PC-3 (cell line): ENCODE results near the gene SLCO3A1. TPM values are rescaled to one million over a fixed set of nuclear protein-coding genes. Genes with fewer than 3 reads are reported as not detected.

Experiments used
- ATAC-seq: fragments of 200-7000 bp; cut with Tn5 transposase; 2 replicates; pipeline ENCODE4 v1.9.1; 2020; ENCODE audit warnings: mild to moderate bottlenecking, moderate library complexity
- BruUV-seq: library from RNA; stranded (reverse); fragments of 400-500 nt; replicated peaks from 2 replicates; lab custom pipeline; 2021; lab: Mats Ljungman, UMichigan
- CTCF ChIA-PET: fragments of 300-600 bp; sonication (Branson Sonifier 250); formaldehyde crosslinking; loops from one replicate; lab custom pipeline; 2022; ENCODE audit warnings: antibody characterized with exemption; lab: Charles Lee
- POLR2A ChIA-PET: fragments of 300-600 bp; sonication (Branson Sonifier 250); formaldehyde crosslinking; loops from one replicate; lab custom pipeline; 2022; ENCODE audit warnings: antibody characterized with exemption; ENCODE audit not compliant: unreplicated experiment; lab: Charles Lee
- DNase-seq: peaks from one replicate; pipeline ENCODE4 v3.0.0-alpha.2; 2015
- H2AFZ ChIP-seq: fragments of 300-600 bp; sonication (generic); 2 replicates; pipeline ENCODE4 v1.6.0; 2016; ENCODE audit warnings: antibody characterized with exemption, low read length
- H3F3A ChIP-seq: fragments of 300-600 bp; sonication (generic); one replicate; pipeline ENCODE4 v1.6.0; 2017; ENCODE audit warnings: antibody characterized with exemption, low read length, control low read depth, mild to moderate bottlenecking; ENCODE audit not compliant: unreplicated experiment
- H3K27ac ChIP-seq: fragments of 300-600 bp; sonication (generic); 2 replicates; pipeline ENCODE4 v1.5.1; 2016; ENCODE audit warnings: mild to moderate bottlenecking, low read length
- H3K27me3 ChIP-seq: fragments of 300-600 bp; sonication (generic); 2 replicates; pipeline ENCODE4 v1.6.1; 2016; ENCODE audit warnings: low read length, mixed read lengths
- H3K36me3 ChIP-seq: fragments of 300-600 bp; sonication (generic); 2 replicates; pipeline ENCODE4 v1.6.1; 2016; ENCODE audit warnings: low read depth, mixed run types, low read length, mixed read lengths
- H3K4me1 ChIP-seq: fragments of 300-600 bp; sonication (generic); 2 replicates; pipeline ENCODE4 v1.5.1; 2016; ENCODE audit warnings: low read length; ENCODE audit not compliant: insufficient read depth
- H3K4me2 ChIP-seq: fragments of 300-600 bp; sonication (generic); 2 replicates; pipeline ENCODE4 v1.6.0; 2016; ENCODE audit warnings: low read length
- H3K4me3 ChIP-seq: fragments of 300-600 bp; sonication (generic); 2 replicates; pipeline ENCODE4 v1.5.1; 2016; ENCODE audit warnings: mild to moderate bottlenecking, low read length, mixed read lengths
- H3K79me2 ChIP-seq: fragments of 300-600 bp; sonication (generic); 2 replicates; pipeline ENCODE4 v1.6.1; 2017; ENCODE audit warnings: low read length, mixed read lengths
- H3K9ac ChIP-seq: fragments of 300-600 bp; sonication (generic); 2 replicates; pipeline ENCODE4 v1.6.0; 2016; ENCODE audit warnings: mild to moderate bottlenecking, low read length
- H3K9me2 ChIP-seq: fragments of 300-600 bp; sonication (generic); replicated peaks from 2 replicates; pipeline ENCODE4 v1.6.1; 2016; ENCODE audit warnings: mixed run types, low read length, mixed read lengths
- H3K9me3 ChIP-seq: fragments of 300-600 bp; sonication (generic); 2 replicates; pipeline ENCODE4 v1.6.1; 2016; ENCODE audit warnings: low read length, mixed read lengths
- H4K20me1 ChIP-seq: fragments of 300-600 bp; sonication (generic); 2 replicates; pipeline ENCODE4 v1.6.1; 2016; ENCODE audit warnings: low read length, mixed read lengths
- CTCF ChIP-seq: fragments of 300-600 bp; sonication (generic); conservative IDR thresholded peaks from 2 replicates; pipeline ENCODE4 v1.5.1; 2017; ENCODE audit warnings: antibody characterized with exemption, low read depth, mild to moderate bottlenecking, low read length
- EZH2 ChIP-seq: fragments of 300-600 bp; sonication (generic); IDR thresholded peaks from one replicate; pipeline ENCODE4 v1.6.1; 2017; ENCODE audit warnings: antibody characterized with exemption, mild to moderate bottlenecking, low read length; ENCODE audit not compliant: unreplicated experiment
- EZH2phosphoT487 ChIP-seq: fragments of 300-600 bp; sonication (generic); IDR thresholded peaks from 2 replicates; pipeline ENCODE4 v1.6.1; 2018; ENCODE audit warnings: mild to moderate bottlenecking, antibody characterized with exemption, low read length, borderline replicate concordance
- intact Hi-C: fragments of 100-400 bp; cut with micrococcal nuclease; formaldehyde crosslinking; loops from 2 replicates; pipeline ENCODE4 v1.9.0; 2023
- total RNA-seq: library from RNA; depleted of rRNA; stranded (reverse); fragments of >200 nt; gene quantifications from 2 replicates; pipeline ENCODE4 v1.2.3, GENCODE V29; 2014

SLCO3A1 gene
- total RNA-seq, 1 experiment from 2014 or later, result 0.07 TPM

GRCh38 chr15:92018535-92019239 lies 165.2 kb downstream of the SLCO3A1 start:
- Histone ChIP-seq H3K9ac (no peak overlapping the region), H3K4me2 (no peak overlapping the region), H4K20me1 (no peaks in the 10 kb centered on the region), H3K9me2 (no peaks in the 10 kb centered on the region), H3K27ac (no peak overlapping the region), H3K27me3 (peaks cover 48% of the 10 kb centered on the region), H2AFZ (no peak overlapping the region), H3K4me3 (no peak overlapping the region), H3K79me2 (no peaks in the 10 kb centered on the region), H3K4me1 (no peaks in the 10 kb centered on the region), H3F3A (no peaks in the 10 kb centered on the region), H3K36me3 (no peaks in the 10 kb centered on the region), H3K9me3 (no peaks in the 10 kb centered on the region)
- ChIA-PET CTCF (no interaction called here), POLR2A (no interaction called here)
- BruUV-seq, result no TSS peak
- TF ChIP-seq CTCF (no peak), EZH2phosphoT487 (no peak), EZH2 (no peak)
- DNase-seq (no peak), ATAC-seq (no peak)
- intact Hi-C loops, result no loop called here

GRCh38 chr15:92019706-92020105 lies 166.2 kb downstream of the SLCO3A1 start:
- POLR2A ChIA-PET, result no interaction called here
- ATAC-seq (no peak), DNase-seq (no peak)
- Histone ChIP-seq H3K9me2 (no peaks in the 10 kb centered on the region), H4K20me1 (no peaks in the 10 kb centered on the region), H3K9ac (no peak overlapping the region), H3K27me3 (peaks cover 47% of the 10 kb centered on the region), H3K79me2 (no peaks in the 10 kb centered on the region), H3K9me3 (no peaks in the 10 kb centered on the region), H3K36me3 (no peaks in the 10 kb centered on the region), H3K27ac (no peak overlapping the region), H3K4me2 (no peak overlapping the region), H3K4me3 (no peak overlapping the region), H2AFZ (no peak overlapping the region), H3K4me1 (no peaks in the 10 kb centered on the region), H3F3A (no peaks in the 10 kb centered on the region)
- intact Hi-C loops, result no loop called here
- CTCF ChIA-PET, result no interaction called here
- BruUV-seq, result no TSS peak
- TF ChIP-seq EZH2 (no peak), EZH2phosphoT487 (no peak), CTCF (no peak)

GRCh38 chr15:92020207-92020606 lies 166.7 kb downstream of the SLCO3A1 start:
- TF ChIP-seq CTCF, result no peak
- no peak for TF ChIP-seq EZH2phosphoT487
- no peak for TF ChIP-seq EZH2
- CTCF ChIA-PET, result no interaction called here
- POLR2A ChIA-PET, result no interaction called here

More at GRCh38 chr15:92020207-92020606, 166.7 kb downstream of the SLCO3A1 start:
- intact Hi-C loops, result no loop called here
- Histone ChIP-seq H3K9me2 (no peaks in the 10 kb centered on the region), H2AFZ (no peak overlapping the region), H3K9me3 (no peaks in the 10 kb centered on the region), H3K4me1 (no peaks in the 10 kb centered on the region), H3K4me3 (no peak overlapping the region), H3K4me2 (no peak overlapping the region), H3K79me2 (no peaks in the 10 kb centered on the region), H3F3A (no peaks in the 10 kb centered on the region), H3K9ac (no peak overlapping the region), H3K27ac (no peak overlapping the region), H3K27me3 (peaks cover 47% of the 10 kb centered on the region), H4K20me1 (no peaks in the 10 kb centered on the region), H3K36me3 (no peaks in the 10 kb centered on the region)
- no peak for DNase-seq
- no peak for ATAC-seq
- no TSS peak for BruUV-seq
